ELF-1 (cell line): ENCODE data around the gene TARM1.

ENCODE experiments used
- DNase-seq: peaks from one replicate; pipeline ENCODE4 v3.0.0-alpha.2; 2016; ENCODE audit warnings: low read depth, low spot score

TARM1 gene

DNA sequence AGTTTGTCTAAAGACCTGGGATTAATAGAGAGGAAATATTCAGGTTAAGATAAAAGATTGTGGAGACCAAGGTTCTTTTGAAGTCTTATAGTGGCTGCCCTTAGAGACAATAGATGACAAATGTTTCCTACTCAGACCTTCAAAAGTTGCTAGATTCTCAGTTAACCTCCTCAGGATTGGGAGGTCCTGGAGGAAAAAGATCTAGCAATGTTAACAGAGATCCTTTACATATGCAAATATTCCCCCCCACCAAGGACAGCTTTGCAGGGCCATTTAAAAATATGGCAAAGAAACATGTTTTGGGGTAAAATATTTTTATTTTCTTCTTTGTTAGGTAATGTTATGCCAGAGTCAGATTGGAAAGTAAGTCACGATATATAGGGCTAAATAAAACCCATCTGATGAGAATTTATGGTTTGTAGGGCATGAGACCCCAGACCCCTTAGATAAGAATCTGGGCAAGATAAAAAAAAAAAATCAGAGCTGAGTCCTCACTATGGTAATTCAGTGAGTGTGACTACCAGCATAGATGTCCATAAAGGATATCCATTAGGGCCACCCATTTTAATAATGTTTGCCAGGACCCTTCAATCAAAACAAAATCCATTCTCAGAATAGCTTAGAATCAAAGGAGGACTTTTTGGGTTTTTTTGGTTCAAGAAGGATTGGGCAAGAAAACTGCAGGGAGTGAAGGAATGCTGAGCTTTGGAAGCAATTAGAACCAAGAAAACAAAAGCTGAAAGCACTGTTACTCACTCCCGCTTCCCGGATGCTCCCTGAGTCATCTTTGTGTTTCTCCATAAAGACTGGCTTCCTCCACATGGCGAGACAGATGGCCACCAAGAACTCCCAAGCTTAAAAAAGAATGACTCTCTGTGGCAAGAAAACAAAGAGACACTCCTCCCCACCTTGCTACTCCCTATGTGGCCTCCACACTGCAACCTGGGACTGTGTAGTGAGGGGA is 45.7 kb downstream of the TARM1 start:
- peak; percentile 60 for DNase-seq

DNA sequence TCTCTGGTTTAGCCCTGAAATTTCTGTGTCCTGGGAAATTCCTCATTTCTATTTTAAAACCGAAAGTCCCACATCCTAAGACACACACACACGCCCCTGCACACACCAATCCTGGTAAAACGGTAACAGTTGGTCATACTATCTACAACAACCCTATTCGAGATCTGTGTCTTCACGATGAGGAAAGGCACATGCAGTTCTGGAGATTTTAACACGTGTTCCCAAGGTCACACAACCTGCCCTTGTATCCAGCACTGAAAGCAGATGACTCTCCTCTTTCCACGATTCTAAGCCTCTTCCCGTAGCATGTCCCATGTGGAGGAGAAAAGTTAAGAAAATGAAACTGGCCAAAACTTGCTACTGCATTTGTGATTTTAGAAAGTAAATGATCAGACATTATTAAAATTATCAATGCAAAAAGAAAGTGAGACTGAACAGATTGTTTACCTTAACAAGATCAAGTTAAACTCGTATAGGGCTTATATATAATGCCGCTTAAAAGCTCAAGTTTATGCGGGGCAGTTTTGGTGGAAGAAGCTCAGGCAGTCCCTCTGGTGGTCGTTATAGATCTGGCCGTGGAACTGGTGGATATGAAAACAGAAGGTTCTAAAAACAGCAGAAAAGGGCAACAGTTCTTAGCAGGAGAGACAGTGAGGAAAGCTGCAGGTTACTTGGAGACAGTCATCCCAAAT is 50.1 kb downstream of the TARM1 start:
- no peak for DNase-seq

DNA sequence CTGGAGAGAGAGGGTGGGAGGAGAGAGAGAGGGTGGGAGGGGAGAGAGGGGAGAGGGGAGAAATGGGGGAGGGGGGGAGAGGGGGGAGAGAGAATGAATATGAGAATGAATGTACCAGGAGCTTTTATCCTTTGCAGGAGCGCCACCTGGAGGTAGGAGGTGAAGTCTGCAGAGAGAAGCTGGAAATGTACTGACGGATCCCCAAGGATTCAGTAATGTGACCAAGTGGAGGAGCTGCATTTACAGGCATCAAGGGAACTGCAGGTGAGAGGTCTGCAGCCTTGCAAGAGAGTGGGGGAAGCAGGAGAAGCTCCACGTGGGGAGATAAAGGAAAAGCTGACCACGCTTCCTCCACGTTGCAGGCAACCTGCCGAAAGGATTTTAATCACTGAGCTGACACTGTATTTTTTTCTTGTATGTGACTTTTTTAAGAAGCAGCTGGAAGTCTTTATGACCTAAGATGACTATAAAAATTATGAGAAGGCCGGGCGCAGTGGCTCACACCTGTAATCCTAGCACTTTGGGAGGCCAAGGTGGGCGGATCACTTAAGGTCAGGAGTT is 51.2 kb downstream of the TARM1 start:
- DNase-seq = peak; percentile 86

DNA sequence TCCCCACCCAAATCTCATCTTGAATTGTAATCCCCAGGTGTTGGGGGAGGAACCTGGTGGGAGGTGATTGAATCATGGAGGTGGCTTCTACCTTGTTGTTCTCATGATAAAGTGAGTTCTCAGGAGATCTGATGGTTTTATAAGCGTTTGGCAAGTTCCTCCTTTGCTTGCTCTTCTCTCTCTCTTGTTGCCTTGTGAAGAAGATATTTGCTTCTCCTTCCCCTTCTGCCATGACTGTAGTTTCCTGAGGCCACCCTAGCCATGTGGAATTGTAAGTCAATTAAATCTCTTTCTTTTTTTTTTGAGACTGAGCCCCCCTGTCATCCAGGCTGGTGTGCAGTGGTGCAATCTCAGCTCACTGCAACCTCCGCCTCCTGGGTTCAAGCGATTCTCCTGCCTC is 51.9 kb downstream of the TARM1 start:
- no peak for DNase-seq

DNA sequence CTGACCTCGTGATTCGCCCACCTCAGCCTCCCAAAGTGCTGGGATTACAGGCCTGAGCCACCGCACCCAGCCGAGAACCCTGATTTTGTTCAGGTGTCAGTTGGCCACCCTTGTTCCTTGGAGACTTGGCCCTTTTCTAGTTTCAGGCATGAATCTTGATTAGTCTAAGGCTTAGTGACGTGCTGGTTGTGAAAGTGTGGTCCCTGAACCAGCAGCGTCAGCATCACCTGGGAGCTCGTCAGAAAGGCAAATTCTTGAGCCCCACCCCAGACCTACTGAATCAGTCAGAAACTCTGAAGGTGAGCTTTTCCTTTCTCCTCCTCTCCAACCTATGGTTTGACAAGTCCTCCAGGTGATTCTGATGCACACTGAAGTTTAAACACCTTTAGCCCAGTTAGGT is 54.5 kb downstream of the TARM1 start:
- no peak for DNase-seq

DNA sequence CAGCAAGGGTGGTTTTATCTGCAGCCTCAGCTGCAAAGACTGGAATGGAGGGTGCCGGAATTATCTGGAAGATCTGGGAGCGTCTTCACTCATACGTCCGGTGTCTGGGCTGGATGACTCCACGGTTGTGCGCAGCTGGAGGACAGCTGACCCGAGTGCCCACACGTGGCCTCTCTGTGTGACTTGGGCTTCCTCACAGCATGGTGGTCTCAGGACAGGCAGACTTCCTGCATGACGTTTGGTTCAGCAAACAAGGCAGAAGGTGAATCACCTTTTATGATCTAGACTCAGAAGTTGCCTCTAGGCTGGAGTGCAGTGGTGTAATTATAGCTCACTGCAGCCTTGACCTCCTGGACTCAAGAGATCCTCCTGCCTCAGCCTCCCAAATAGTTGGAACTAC is 56.5 kb downstream of the TARM1 start:
- no peak for DNase-seq

DNA sequence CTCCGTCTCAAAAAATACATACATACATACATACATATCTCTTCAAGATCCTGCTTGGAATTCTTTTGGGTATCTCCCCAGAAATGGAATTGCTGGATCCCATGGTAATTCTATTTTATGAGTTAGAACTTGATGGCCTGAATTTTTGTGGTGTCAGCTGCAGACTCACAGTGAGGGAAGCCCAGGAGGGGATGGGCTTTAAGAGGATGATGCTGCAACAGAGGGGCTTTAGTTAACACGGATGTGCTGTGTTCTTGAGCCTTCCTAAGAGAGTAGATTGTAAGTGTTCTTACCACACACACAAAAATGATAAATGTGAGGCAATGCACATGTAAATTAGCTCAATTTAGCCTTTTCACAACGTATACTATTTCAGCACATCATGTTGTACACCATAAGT is 58.0 kb downstream of the TARM1 start:
- DNase-seq = no peak

DNA sequence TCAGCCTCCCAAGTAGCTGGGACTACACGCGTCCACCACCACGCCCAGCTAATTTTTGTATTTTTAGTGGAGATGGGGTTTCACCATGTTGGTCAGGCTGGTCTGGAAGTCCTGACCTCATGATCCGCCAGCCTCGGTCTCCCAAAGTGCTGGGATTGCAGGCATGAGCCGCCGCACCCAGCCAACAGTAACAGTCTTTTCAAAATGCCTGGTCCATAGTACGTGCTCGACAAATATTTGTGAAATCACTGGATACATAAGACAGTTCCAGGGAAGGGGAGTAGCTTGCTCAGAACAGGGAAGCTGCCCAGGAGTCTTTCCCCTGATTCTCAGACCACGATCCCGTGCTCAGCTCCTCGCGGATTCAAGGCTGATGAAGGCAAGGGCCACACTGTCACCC is 59.2 kb downstream of the TARM1 start:
- DNase-seq = no peak

DNA sequence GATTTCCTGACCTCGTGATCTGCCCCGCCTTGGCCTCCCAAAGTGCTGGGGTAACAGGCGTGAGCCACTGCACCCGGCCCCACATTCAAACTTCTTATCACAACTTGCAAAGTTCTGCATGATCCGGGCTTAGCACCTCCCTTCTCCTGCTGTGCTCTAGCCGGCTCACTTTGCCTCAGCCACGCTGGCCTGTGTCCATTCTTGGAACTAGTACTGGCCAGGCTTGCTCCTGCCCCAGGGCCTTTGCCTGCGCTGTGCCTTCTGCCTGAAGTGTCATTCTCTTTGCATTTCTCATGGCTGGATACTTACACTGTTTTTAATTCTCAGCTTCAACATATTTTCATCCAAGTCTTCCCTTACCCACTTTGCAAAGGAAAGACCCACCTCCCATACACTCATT is 59.8 kb downstream of the TARM1 start:
- DNase-seq = no peak
